Measurements from ENCODE around the gene JARID2.

JARID2 gene

GRCh38 chr6:15481390-15482291 lies 235.8 kb downstream of the JARID2 start:
- Histone ChIP-seq H3K27ac (no peak overlapping the region), H4K20me1 (peaks cover 19 to 94% (median 48%) of the 10 kb centered on the region in 11 experiments; a peak in 15 of 22 replicates), H3K9me3 (replicated peaks in 1 of 11) (no peaks in the 10 kb centered on the region; a peak in 2 of 22 replicates), H3K4me3 (no peak overlapping the region), H3K4me1 (peaks cover 16 to 66% (median 29%) of the 10 kb centered on the region in 10 experiments), H3K36me3 (peaks cover 24 to 68% (median 51%) of the 10 kb centered on the region in 11 experiments; a peak in 21 of 22 replicates), H3K4me2 (peak overlapping the region in 1 of 11 experiments; percentile 32; a peak in 1 of 22 replicates), H3K27me3 (no peaks in the 10 kb centered on the region), H3K9ac (no peak overlapping the region)
- TF ChIP-seq Cebpa-rat (IDR thresholded peaks at IDR 0.05) = no peak

GRCh38 chr6:15483060-15483459 lies 237.2 kb downstream of the JARID2 start:
- peak overlapping the region in 1 of 11 experiments; percentile 10; a peak in 2 of 22 replicates for H3K4me2 ChIP-seq
- no peaks in the 10 kb centered on the region for H3K27me3 ChIP-seq
- peaks cover 19 to 88% (median 55%) of the 10 kb centered on the region in 11 experiments; a peak in 15 of 22 replicates for H4K20me1 ChIP-seq
- H3K9me3 ChIP-seq (replicated peaks in 1 of 11) = no peaks in the 10 kb centered on the region; a peak in 2 of 22 replicates
- no peak overlapping the region for H3K27ac ChIP-seq
- peaks cover 2 to 52% (median 15%) of the 10 kb centered on the region in 10 experiments; a peak in 19 of 20 replicates for H3K4me1 ChIP-seq
- H3K4me3 ChIP-seq = no peak overlapping the region
- peaks cover 31 to 74% (median 59%) of the 10 kb centered on the region in 11 experiments for H3K36me3 ChIP-seq
- H3K9ac ChIP-seq = no peak overlapping the region
- TF ChIP-seq Cebpa-rat (IDR thresholded peaks at IDR 0.05) = peak in 1 of 11 experiments; percentile 20; a peak in 1 of 22 replicates

- Histone ChIP-seq H3K4me2 (peak overlapping the region in 1 of 11 experiments; percentile 5; a peak in 1 of 22 replicates), H3K27ac (no peak overlapping the region), H3K9me3 (replicated peaks in 1 of 11) (no peaks in the 10 kb centered on the region; a peak in 1 of 22 replicates), H3K36me3 (peaks cover 31 to 74% (median 59%) of the 10 kb centered on the region in 11 experiments), H4K20me1 (peaks cover 22 to 85% (median 57%) of the 10 kb centered on the region in 11 experiments; a peak in 16 of 22 replicates), H3K4me3 (no peak overlapping the region), H3K27me3 (no peaks in the 10 kb centered on the region), H3K4me1 (peaks cover 6 to 57% (median 21%) of the 10 kb centered on the region in 10 experiments; a peak in 19 of 20 replicates), H3K9ac (no peak overlapping the region)
- no peak for TF ChIP-seq Cebpa-rat (IDR thresholded peaks at IDR 0.05)
These were observed 238.3 kb downstream of the JARID2 start for GRCh38 chr6:15484140-15484539.

- no peaks in the 10 kb centered on the region for H3K27me3 ChIP-seq
- H3K36me3 ChIP-seq = peaks cover 32 to 74% (median 60%) of the 10 kb centered on the region in 11 experiments
- H3K27ac ChIP-seq = no peak overlapping the region
- no peak overlapping the region for H3K4me3 ChIP-seq
- peaks cover 28 to 87% (median 61%) of the 10 kb centered on the region in 11 experiments; a peak in 18 of 22 replicates for H4K20me1 ChIP-seq
- H3K9ac ChIP-seq = no peak overlapping the region
- H3K4me2 ChIP-seq = no peak overlapping the region
- no peaks in the 10 kb centered on the region for H3K9me3 ChIP-seq (replicated peaks in 1 of 11)
- TF ChIP-seq Cebpa-rat (IDR thresholded peaks at IDR 0.05) = no peak
- H3K4me1 ChIP-seq = peaks cover 13 to 61% (median 28%) of the 10 kb centered on the region in 10 experiments; a peak in 19 of 20 replicates
These were observed 239.0 kb downstream of the JARID2 start for GRCh38 chr6:15484821-15485220.

- no peaks in the 10 kb centered on the region for H3K27me3 ChIP-seq
- H3K36me3 ChIP-seq = peaks cover 30 to 72% (median 58%) of the 10 kb centered on the region in 11 experiments
- H3K27ac ChIP-seq = no peak overlapping the region; a peak in 1 of 22 replicates
- H3K4me1 ChIP-seq = peaks cover 23 to 60% (median 30%) of the 10 kb centered on the region in 10 experiments
- H3K9ac ChIP-seq = no peak overlapping the region
- no peak for TF ChIP-seq Cebpa-rat (IDR thresholded peaks at IDR 0.05)
- H3K9me3 ChIP-seq (replicated peaks in 1 of 11) = no peaks in the 10 kb centered on the region
- H4K20me1 ChIP-seq = peaks cover 32 to 87% (median 61%) of the 10 kb centered on the region in 11 experiments; a peak in 20 of 22 replicates
- H3K4me2 ChIP-seq = peak overlapping the region in 1 of 11 experiments; percentile 31; a peak in 2 of 22 replicates
- no peak overlapping the region for H3K4me3 ChIP-seq
These were observed 240.1 kb downstream of the JARID2 start for GRCh38 chr6:15485936-15486335.

GRCh38 chr6:15487262-15487661 lies 241.4 kb downstream of the JARID2 start:
- no peaks in the 10 kb centered on the region for H3K27me3 ChIP-seq
- no peak overlapping the region for H3K9ac ChIP-seq
- H3K9me3 ChIP-seq (replicated peaks in 1 of 11) = no peaks in the 10 kb centered on the region
- no peak overlapping the region for H3K4me2 ChIP-seq
- no peak overlapping the region for H3K4me3 ChIP-seq
- H3K36me3 ChIP-seq = peaks cover 30 to 71% (median 55%) of the 10 kb centered on the region in 11 experiments
- H3K27ac ChIP-seq = no peak overlapping the region
- TF ChIP-seq Cebpa-rat (IDR thresholded peaks at IDR 0.05) = no peak
- peaks cover 35 to 61% (median 41%) of the 10 kb centered on the region in 10 experiments for H3K4me1 ChIP-seq
- H4K20me1 ChIP-seq = peaks cover 40 to 87% (median 71%) of the 10 kb centered on the region in 11 experiments; a peak in 20 of 22 replicates

- Histone ChIP-seq H3K4me1 (peaks cover 37 to 56% (median 46%) of the 10 kb centered on the region in 10 experiments), H3K36me3 (peaks cover 43 to 76% (median 66%) of the 10 kb centered on the region in 11 experiments), H3K9me3 (replicated peaks in 1 of 11) (no peaks in the 10 kb centered on the region), H3K9ac (no peak overlapping the region), H3K27ac (no peak overlapping the region; a peak in 1 of 22 replicates), H4K20me1 (peaks cover 28 to 89% (median 79%) of the 10 kb centered on the region in 11 experiments; a peak in 20 of 22 replicates), H3K4me2 (peak overlapping the region in 6 of 11 experiments; percentile 6 to 55 (median 16); a peak in 6 of 22 replicates), H3K27me3 (no peaks in the 10 kb centered on the region), H3K4me3 (no peak overlapping the region)
- TF ChIP-seq Cebpa-rat (IDR thresholded peaks at IDR 0.05) = no peak
These were observed 243.5 kb downstream of the JARID2 start for GRCh38 chr6:15489261-15489962.

Measured in BLaER1 treated with 17β-estradiol and CSF1 and Interleukin-3, amounts not matched to agents 10 nM and 100 nM (cell line).